GM19238 (cell line): Measurements from ENCODE around the gene ZNF140.

ENCODE experiments used
- DNase-seq: peaks from one replicate; pipeline ENCODE4 v3.0.0; 2011; ENCODE audit warnings: low spot score; ENCODE audit not compliant: insufficient read length

The ZNF140 gene

GRCh38 chr12:133130038-133130807 lies 49.5 kb downstream of the ZNF140 start, which contains the start of the genes ZNF10 and ZNF891:
ZNF10 (plus strand) TSS chr12:133130627; CDS start chr12:133144493, 13,866 bp downstream.
ZNF891 (minus strand) TSS chr12:133130274; CDS start chr12:133121918, 8,356 bp downstream.
- DNase-seq: peak; percentile 55

- DNase-seq: no peak
Observed at GRCh38 chr12:133130808-133131128, 50.0 kb downstream of the ZNF140 start.

- DNase-seq: no peak
Observed at GRCh38 chr12:133135747-133136146, 55.0 kb downstream of the ZNF140 start.

GRCh38 chr12:133145981-133146380 lies 65.3 kb downstream of the ZNF140 start:
- no peak for DNase-seq

DNA sequence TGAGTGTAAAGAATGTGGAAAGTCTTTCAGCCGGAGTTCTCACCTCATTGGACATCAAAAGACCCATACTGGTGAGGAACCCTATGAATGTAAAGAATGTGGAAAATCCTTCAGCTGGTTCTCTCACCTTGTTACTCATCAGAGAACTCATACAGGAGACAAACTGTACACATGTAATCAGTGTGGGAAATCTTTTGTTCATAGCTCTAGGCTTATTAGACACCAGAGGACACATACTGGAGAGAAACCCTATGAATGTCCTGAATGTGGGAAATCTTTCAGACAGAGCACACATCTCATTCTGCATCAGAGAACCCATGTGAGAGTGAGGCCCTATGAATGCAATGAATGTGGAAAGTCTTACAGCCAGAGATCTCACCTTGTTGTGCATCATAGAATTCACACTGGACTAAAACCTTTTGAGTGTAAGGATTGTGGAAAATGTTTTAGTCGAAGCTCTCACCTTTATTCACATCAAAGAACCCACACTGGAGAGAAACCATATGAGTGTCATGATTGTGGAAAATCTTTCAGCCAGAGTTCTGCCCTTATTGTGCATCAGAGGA lies 75.5 kb downstream of the ZNF140 start:
- DNase-seq: no peak
